Measurements from ENCODE around the gene CCDC15.
"Not testable (repeated sequence)": the region's sequence is repeated elsewhere in the genome, so short reads cannot be mapped to it uniquely, and the experiment has no call there.

The CCDC15 gene

GRCh38 chr11:124987096-124987495, 33.1 kb downstream of the CCDC15 start:
- in situ Hi-C loops (cut with MboI; ENCODE audit: low sequenced_read_pairs), result no loop called here

- in situ Hi-C loops (cut with MboI; ENCODE audit: low sequenced_read_pairs), result no loop called here
Observed at GRCh38 chr11:124988063-124988462, 34.1 kb downstream of the CCDC15 start.

DNA sequence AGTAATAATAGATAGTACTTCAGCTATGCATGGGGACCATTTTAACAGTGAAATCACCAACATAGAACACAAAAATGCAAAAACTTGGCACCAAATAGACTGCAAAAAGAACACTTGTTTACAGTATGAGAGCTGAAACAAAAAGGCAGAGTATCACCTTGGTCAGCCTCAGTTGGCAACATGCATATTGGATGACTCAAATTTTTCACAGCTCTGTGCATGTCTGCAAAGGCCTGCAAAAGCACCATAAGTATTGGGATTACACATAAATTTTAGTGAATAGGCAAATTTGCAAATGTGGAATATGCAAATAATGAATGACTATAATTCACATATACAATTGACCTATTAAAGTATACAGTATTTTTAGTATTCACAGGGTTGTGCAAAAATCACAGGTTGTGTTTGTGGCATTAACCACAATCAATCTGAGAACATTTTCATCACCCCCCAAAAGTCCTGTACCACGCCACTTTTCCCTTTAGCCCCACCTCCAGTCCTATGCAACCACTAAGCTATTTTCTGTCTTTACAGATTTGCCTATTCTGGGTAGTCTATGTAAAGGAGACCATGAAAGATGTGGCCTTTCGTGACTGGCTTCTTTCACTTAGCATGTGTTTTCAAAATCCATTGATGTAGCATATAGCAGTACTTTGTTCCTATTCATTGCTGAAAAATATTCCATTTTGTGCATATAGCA, 47.2 kb downstream of the CCDC15 start:
- in situ Hi-C loops (cut with MboI; ENCODE audit: low sequenced_read_pairs), result no loop called here

DNA sequence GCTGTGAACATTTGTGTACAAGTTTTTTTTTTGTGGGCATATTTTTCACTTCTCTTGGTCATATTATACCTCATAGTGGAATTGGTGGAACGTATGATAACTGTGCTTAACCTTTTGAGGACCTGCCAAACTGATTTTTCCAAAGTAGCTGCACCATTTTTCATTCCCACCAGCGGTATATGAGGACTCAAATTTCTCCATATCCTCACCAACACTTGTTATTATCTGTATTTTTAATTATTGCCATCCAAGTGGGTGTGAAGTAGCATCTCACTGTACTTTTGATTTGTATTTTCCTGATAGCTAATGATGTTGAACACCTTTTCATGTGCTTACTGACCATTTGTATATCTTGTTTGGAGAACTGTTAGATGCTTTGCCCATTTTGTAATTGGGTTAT, 47.8 kb downstream of the CCDC15 start:
- in situ Hi-C loops (cut with MboI; ENCODE audit: low sequenced_read_pairs), result no loop called here

DNA sequence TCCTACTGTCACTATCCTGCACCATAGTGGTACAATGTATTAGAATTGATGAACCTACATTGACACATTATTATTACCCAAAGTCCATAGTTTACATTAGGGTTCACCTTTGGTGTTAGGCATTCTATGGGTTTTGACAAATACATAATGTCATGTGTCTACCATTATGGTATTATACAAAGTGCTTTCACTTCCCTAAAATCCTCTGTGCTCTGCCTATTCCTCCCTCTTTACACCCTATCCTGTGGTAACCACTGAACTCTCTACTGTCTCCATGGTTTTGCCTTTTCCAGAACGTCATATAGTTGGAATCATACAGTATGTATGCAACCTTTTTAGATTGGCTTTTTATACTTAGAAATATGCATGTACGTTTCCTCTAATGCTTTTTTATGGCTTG, 51.5 kb downstream of the CCDC15 start:
- in situ Hi-C loops (cut with MboI; ENCODE audit: low sequenced_read_pairs), result no loop called here

DNA sequence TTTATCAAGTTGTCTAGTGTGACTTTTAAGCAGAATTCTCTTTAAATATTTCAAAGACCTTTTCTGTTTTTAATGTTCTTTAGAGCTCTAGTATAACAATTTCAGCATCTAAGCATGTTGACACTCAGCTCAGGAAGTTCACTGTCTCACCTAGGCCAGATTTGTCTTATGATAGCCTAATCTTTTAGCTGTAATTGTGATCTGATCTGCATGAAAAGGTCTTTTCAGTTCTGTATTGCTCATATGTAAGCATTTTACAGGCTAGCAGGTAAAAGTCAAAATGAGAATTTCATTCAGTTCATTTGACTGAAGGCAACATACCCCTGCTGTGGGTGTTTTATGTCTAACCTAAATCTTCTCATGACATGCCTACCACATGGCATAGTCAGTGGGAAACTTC, 62.4 kb downstream of the CCDC15 start:
- in situ Hi-C loops (cut with MboI; ENCODE audit: low sequenced_read_pairs), result no loop called here

GRCh38 chr11:125020342-125020741, 66.3 kb downstream of the CCDC15 start:
- in situ Hi-C loops (cut with MboI; ENCODE audit: low sequenced_read_pairs), result no loop called here

DNA sequence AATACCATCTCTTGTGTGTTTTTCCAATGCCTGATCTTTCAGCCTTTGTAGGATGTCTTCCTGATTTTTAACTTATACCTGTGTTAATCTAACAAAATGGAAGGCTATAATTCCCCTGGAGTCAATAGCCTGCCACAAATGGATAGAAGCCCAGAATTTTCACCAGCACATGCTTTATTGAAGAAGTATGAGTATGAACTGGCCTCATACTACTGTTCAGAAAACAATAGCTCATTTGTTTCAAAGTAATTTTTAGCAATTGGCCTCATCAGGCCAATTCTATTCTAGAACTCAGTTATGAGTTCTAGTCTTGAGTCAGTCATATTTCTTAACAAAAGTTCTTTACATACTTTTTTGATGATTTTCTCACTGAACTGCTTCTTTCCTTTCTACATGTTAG, 68.5 kb downstream of the CCDC15 start:
- in situ Hi-C loops (cut with MboI; ENCODE audit: low sequenced_read_pairs), result no loop called here

GRCh38 chr11:125025968-125026367, 72.0 kb downstream of the CCDC15 start:
- in situ Hi-C loops (cut with MboI; ENCODE audit: low sequenced_read_pairs), result no loop called here

GRCh38 chr11:125029431-125029830, 75.4 kb downstream of the CCDC15 start:
- in situ Hi-C loops (cut with MboI; ENCODE audit: low sequenced_read_pairs), result not testable (repeated sequence)

DNA sequence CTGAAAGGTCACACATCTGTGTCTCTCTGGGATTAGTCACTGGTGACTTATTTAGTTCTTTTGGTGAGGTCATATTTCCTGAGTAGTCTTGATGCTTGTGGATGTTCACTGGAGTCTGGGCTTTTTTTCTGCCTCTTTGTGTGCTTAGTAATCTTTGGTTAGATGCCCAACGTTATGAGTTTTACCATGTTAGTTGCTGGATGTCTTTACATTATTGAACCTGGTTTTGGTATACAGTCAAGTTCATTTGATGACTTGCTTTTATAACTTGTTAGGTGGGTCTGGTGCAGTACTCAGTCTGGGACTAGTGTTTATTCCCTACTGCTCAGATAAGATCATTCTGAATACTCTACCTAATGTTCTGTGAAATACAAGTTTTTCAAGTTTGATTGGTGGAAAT, 82.9 kb downstream of the CCDC15 start:
- in situ Hi-C loops (cut with MboI; ENCODE audit: low sequenced_read_pairs), result no loop called here

GRCh38 chr11:125049164-125049792, 95.3 kb downstream of the CCDC15 start:
- in situ Hi-C loops (cut with MboI; ENCODE audit: low sequenced_read_pairs), result no loop called here

DNA sequence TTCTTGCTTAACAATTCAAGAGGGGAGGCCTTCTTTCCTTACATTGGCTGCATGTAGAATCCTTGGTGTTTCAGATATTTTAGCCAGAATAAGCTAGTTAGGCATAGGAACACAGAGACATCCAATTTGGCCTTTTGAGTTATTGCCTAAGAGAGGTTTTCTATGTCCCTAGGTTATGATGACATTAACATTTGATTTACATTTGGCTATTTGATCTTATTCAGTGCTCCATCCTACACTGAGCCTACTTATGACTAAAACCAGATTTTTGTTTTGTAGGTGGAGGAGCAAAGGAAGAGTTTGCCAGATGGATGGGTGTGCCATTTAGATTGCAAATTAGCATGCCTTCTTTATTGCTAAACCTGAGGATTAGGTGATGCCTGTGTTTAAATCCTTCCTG, 98.0 kb downstream of the CCDC15 start:
- in situ Hi-C loops (cut with MboI; ENCODE audit: low sequenced_read_pairs), result no loop called here

DNA sequence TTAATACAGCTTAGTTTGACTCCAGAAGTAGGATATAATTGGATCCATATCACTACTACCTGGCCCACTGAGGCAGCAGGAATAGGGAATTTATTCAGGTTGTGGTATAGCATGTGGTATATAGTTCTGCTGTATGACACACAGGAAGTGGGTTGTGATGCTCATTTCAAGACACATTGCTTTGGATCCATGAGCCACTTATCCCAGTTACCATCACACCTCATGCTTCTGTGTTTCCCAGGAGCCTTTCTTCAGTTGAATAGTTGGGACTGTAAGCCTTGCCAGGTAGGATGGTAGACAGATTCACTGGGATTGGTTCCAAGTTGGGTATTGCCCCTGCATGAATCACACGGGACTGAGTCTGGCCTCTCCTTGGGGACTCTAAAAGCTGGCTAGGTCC, 99.2 kb downstream of the CCDC15 start:
- in situ Hi-C loops (cut with MboI; ENCODE audit: low sequenced_read_pairs), result no loop called here

- in situ Hi-C loops (cut with MboI; ENCODE audit: low sequenced_read_pairs), result no loop called here
Observed at GRCh38 chr11:125055107-125055715, 101.2 kb downstream of the CCDC15 start.

- in situ Hi-C loops (cut with MboI; ENCODE audit: low sequenced_read_pairs), result not testable (repeated sequence)
Observed at GRCh38 chr11:125056111-125056510, 102.1 kb downstream of the CCDC15 start.

DNA sequence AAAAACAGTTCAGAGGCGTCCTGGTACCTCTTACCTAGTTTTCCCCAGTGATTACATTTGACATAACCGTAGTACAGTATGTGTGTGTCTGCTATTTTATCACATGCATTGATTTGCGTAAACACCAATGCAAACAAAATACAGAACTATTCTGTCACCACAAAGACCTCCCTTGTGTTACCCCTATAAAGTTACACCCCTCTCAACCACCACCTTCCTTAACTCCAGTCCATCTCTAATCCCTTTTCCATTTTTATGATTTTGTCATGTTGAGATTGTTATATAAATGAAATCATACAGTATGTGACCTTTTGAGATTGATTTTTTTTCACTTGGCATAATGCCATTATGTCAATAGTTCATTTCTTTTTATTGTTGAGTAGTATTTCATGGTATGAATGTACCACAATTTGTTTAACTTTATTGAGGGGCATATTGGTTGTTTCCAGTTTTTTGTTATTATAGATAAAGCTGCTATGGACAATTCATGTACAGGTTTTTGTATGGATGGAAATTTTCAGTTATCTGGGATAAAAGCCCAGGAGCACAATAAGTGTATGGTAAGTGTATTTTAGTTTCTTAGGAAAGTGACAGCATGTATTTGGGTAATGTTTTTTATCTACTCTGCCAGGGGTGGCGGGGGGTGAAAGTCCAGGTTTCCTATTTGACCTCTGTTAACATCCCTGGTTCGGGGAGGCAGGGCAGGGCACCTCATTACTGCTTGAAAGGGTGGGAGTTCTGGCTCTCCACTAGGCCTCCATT, 103.1 kb downstream of the CCDC15 start:
- in situ Hi-C loops (cut with MboI; ENCODE audit: low sequenced_read_pairs), result no loop called here

GRCh38 chr11:125057693-125058016, 103.7 kb downstream of the CCDC15 start:
- in situ Hi-C loops (cut with MboI; ENCODE audit: low sequenced_read_pairs), result no loop called here

GRCh38 chr11:125061281-125061680, 107.3 kb downstream of the CCDC15 start:
- in situ Hi-C loops (cut with MboI; ENCODE audit: low sequenced_read_pairs), result no loop called here

DNA sequence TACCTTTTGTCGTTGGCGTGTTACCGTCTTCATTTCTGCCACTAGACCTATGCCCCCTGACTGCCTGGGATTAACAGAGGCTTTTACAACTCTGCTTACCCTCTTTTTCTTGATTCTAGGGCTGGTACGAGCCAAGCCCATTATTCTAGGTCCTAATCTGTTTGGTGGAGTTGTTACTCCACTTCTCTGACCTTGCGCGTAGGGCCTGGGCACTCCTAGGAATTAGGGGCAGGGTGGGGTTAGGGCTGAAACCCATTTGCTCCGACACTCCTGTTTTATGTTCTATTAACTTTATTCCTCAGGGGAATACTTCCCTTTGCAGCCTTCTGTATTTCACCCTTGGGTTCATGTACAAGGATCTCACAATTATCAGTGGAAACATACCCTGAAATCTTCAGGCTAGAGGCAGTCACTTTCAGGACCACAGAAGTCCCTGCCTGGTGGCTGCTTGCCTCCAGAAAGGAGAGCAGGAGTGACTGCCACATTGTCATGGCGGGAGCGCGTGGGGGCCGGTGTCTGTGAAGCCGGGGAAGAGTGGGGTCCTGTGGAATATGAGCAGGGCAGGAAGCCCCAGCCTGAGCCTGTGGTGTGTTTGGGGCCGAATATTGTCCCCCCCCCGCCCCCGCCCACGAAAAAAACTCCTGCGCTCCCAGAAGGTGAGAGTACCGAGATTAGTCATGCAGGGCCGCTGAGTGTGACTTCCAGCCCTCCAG, 108.4 kb downstream of the CCDC15 start:
- in situ Hi-C loops (cut with MboI; ENCODE audit: low sequenced_read_pairs), result no loop called here

DNA sequence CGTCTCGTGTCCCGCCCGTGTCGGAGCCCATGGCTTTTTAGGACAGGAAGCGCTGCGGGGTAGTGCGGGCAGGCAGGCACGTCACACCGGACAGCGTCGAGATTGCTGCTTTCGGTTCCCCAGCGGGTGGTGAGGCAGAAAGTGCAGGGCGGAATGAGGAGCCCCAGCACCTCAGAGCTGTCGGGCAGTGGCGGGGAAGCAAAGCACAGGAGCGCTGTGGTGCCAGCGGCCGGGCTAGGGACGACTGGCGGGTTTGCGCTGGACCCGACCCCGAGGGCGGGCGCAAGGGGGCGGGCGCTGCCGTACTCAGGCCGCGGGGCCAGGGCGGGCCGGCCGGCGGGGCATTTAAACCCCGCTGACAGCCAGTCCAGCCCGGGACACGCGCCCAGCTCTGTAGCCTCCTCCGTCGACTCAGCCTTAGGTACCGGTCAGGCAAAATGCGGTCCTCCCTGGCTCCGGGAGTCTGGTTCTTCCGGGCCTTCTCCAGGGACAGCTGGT, 109.0 kb downstream of the CCDC15 start, which contains the start of gene SLC37A2:
TSS of gene SLC37A2 (plus strand) at position 375 of the 498 bp plus-strand sequence. CDS start at position 438, 63 bp downstream.
- in situ Hi-C loops (cut with MboI; ENCODE audit: low sequenced_read_pairs), result no loop called here
